CD4-positive, alpha-beta T cell treated with Interleukin-15 for 4 hours (primary cell): ENCODE results near the gene RIPPLY3.

Source experiments
- DNase-seq: peaks from one replicate; pipeline ENCODE4 v3.0.0-alpha.2; 2020; ENCODE audit warnings: low spot score

The RIPPLY3 gene

GRCh38 chr21:37006486-37007291 is at the start of gene RIPPLY3:
RIPPLY3 (plus strand) TSS chr21:37006702; CDS start chr21:37006773, 71 bp downstream.
- DNase-seq = no peak

- no peak for DNase-seq
Observed at GRCh38 chr21:36959020-36959835, 47.3 kb upstream of the RIPPLY3 start.

- no peak for DNase-seq
Observed at GRCh38 chr21:36960676-36961284, 45.7 kb upstream of the RIPPLY3 start.

GRCh38 chr21:36962098-36962780 is 44.3 kb upstream of the RIPPLY3 start:
- no peak for DNase-seq

GRCh38 chr21:36964398-36964797 is 42.1 kb upstream of the RIPPLY3 start:
- DNase-seq = no peak

GRCh38 chr21:36964827-36965719 is 41.4 kb upstream of the RIPPLY3 start:
- DNase-seq = no peak

- DNase-seq = no peak
Observed at GRCh38 chr21:36965720-36966065, 40.8 kb upstream of the RIPPLY3 start.

GRCh38 chr21:36966066-36966820 is 40.3 kb upstream of the RIPPLY3 start, which contains the start of gene HLCS:
HLCS (minus strand) TSS chr21:36966669; CDS start chr21:36966638, 31 bp downstream.
- peak; percentile 75 for DNase-seq

- DNase-seq = no peak
Observed at GRCh38 chr21:36966821-36967768, 39.4 kb upstream of the RIPPLY3 start.

GRCh38 chr21:36968414-36968813 is 38.1 kb upstream of the RIPPLY3 start:
- DNase-seq = no peak

- no peak for DNase-seq
Observed at GRCh38 chr21:36968976-36969375, 37.5 kb upstream of the RIPPLY3 start.

GRCh38 chr21:36973986-36974850 is 32.3 kb upstream of the RIPPLY3 start:
- no peak for DNase-seq

GRCh38 chr21:36974851-36975192 is 31.7 kb upstream of the RIPPLY3 start:
- DNase-seq = no peak

- DNase-seq = no peak
Observed at GRCh38 chr21:36976228-36976861, 30.2 kb upstream of the RIPPLY3 start.

- DNase-seq = peak; percentile 52
Observed at GRCh38 chr21:36976882-36977651, 29.4 kb upstream of the RIPPLY3 start.

GRCh38 chr21:36980280-36981048 is 26.0 kb upstream of the RIPPLY3 start:
- DNase-seq = no peak
